HG03103 (cell line): Measurements from ENCODE around the gene LRRC72.
"Not testable (repeated sequence)": the region's sequence is repeated elsewhere in the genome, so short reads cannot be mapped to it uniquely, and the experiment has no call there.

Experiments
- ATAC-seq: cut with Tn5 transposase; IDR thresholded peaks from one replicate; pipeline ENCODE4 v1.9.1; 2021; ENCODE audit warnings: low read depth; ENCODE audit not compliant: unreplicated experiment

Gene LRRC72

DNA sequence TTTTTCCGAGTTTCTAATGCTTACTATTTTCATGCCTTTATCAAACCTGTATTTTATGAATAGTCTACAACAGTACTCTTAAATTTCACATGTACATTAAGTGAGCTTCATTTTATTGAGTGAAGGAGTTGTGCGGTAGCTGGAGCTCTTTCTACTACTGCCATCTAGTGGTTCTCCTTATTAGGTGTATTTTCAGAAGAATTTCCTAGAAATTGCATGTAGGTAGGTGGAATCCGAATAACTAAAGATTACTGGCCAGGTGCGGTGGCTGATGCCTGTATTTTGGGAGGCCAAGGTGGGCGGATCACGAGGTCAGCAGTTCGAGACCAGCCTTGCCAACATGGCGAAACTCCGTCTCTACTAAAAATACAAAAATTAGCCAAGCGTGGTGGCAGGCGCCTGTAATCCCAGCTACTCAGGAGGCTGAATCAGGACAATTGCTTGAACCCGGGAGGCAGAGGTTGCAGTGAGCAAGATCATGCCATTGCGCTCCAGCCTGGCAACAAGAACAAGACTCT, 38.3 kb downstream of the LRRC72 start:
- ATAC-seq = peak; percentile 49

DNA sequence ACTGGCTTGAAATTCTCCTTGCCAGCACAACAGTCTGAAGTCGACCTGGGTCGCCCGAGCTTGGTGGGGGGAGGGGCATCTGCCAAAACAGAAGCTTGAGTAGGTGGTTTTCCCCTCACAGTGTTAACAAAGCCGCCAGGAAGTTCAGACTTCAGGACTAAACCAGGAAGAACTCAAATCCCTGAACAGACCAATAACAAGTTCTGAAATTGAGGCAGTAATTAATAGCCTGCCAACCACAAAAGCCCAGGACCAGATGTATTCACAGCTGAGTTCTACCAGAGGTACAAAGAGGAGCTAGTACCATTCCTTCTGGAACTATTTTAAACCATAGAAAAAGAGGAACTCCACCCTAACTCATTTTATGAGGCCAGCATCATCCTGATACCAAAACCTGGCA, 45.3 kb downstream of the LRRC72 start:
- ATAC-seq = no peak

DNA sequence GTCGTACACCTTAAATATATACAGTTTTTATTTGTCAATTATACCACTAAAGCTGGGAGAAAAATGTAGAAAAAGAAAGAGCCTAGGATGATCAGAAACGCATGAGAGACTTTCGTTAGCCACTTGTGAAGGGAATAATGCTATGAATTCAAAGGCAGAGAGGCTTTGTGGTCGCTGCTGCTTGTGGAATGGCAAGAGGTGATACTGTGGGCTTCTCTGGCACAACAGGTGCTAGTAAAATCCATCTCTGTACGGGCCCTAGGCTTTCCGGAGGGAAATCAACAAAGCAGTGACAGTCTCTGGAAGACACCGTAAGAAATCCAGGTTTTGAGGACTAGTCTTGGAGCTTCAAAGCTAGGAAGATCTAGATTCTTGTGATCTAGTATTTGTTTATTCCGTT, 52.6 kb downstream of the LRRC72 start:
- no peak for ATAC-seq

DNA sequence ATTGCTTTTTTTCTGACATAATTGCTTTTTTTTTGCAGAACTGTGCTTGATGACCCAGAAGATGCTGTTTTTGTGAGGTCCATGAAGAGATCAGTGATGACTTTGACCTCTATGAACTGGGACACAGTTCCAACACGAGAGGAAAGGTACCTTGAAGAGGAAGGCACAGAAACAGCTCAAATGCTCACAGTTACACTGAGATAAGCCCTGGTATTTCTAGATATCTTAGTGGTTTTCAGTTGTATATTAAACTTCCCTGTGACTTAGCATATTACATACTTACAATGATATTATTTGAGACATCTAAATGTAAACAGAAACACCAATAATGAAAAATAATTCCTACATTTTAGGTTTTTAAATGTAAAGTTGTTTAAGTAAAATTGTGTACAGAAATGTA, 54.7 kb downstream of the LRRC72 start:
- no peak for ATAC-seq

DNA sequence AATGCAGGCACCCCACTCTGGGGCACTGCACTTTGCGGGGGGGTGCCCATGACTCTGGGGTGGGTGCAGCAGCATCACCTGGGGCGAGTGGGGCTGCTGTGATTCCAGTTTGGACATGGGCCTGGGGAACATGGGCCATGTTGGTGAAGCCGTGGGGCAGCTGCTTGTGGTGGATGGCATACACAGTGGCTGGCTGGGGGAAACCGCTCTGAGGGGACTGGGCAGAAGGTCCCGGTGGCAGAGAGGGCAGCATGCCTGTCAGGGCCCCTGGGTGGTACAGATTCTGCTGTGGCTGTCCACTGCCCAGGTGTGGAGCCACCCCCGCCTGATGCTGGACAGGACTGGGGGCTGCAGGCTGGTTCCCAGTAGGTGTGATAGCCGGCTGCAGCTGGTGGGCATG, 57.2 kb downstream of the LRRC72 start:
- ATAC-seq = no peak

DNA sequence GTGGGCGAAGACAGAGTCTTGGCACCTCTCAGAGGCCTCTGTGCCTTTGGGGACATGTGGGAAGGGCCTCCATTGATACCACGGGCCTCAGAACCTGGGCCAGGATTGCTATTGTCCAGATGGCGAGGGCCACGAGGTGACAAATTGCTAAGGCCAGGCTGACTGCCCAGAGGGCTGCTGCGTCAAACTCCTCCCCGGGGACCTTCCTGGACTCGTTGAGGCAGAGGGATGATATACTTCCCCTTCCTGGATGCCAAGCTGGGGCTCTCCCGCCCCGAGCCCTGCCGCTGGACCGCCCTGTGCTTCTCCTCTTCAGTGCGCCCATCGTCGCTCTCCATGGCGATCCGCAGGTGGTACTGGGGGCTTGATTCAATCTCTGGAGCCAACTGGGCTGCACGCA, 58.9 kb downstream of the LRRC72 start:
- ATAC-seq = no peak

DNA sequence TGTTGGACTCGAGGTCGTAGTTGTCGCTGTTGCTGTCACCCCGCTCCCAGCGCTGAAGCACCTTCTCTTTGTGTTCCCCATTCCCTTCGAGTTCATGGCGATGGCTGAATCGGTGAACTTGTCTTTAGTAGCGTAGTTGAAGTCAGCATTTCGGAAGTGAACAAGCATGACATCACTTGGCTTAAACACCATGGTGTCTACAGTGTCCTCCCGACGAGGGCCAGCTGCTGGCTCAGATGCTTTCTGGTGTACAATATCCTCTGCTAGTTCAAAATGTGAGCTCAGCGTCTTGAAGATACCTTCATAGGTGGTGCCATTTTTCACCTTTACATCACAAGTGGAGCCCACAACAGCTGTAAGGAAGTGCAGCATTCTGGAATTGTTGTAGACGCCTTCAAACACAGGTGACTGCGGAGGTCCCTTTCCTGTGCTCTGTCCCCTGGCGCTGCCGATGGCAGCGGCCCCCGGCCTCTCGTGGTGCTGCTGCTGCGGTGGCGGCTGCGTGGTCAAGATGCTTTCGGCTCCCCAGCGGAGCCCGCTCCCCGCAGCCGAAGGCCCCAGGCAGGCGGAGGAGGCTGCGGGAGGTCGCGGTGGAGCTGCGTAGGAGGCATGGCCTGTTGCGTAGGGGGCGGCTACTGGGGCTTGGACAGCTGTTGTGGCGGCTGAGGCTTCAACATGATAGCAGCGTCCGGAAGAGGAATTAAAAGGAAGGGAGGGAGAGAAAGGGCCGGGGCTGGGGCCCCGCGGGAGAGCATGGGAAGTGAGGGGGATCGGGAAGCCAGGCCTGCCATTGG, 59.7 kb downstream of the LRRC72 start:
- ATAC-seq = no peak

DNA sequence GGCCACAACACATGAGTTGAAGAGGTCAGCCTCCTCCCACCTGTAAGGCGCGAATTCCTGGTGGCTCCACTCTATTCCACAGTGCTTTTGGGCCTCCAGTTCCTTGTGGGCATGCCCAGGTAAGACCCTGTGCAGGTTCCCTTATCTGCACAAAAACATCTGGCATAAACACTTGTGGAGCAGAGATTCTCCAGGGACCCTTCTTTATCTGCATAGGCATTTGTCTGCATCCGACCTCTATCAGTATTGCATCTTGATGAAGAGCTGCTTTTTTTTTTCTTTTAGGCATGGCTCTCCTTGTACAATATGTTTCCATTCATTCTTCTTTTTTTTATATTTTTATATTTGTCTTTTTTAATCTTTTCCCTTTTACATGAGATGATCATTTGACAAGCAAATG, 60.5 kb downstream of the LRRC72 start:
- no peak for ATAC-seq

DNA sequence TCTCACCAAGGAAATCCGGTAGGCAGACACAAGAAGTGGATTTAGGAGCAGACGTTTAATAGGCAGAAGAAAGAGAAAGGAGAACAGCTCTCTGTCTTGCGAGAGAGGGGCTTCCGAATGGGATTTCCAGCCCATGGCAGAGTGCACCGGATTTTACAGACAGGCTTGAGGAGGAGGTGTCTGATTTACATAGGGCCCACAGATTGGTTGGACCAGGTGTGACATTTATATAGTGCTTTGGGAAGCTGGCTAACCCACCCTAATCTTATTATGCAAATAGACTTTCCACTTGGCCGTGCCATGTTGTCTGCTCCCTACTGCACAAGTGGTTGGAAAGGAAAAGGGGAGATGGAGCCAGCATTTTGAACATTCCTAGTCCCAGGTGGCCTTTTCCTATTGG, 61.2 kb downstream of the LRRC72 start:
- no peak for ATAC-seq

DNA sequence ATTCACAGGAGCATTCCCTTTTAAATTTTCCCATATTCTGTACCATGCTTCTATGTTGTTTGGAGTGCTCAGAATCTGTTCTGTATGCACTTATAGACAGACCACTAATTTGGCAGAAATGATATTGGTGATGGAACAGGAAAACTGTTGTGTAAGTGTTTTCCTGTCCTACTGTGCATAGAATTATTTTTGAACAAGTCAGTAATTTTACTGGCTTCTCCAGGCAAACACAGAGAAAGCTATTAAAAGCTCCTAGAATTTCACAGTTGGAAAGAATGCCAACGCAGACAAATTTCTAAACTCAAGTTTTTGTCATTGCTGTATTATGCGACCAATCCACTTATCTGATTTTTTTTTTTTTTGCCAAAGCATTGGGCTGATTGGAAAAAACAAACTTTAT, 63.3 kb downstream of the LRRC72 start:
- no peak for ATAC-seq

DNA sequence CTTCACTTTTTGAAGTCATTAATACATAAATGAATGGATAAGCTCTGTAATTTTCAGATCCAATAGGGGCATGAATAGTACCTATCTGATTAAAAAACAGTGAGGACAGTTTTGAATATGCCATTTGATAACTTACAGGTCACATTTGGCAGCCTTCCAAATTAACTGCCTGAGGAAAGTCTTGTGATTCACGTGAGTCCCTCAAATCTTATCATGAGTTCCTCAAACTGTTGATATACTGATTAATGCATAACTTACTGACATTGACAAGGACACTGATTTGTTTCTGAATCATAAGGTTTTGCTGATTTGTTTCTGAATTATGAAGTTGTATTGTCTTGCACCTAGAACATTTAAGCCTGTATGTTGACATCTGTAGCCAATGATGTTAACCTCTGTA, 63.8 kb downstream of the LRRC72 start:
- ATAC-seq = no peak

DNA sequence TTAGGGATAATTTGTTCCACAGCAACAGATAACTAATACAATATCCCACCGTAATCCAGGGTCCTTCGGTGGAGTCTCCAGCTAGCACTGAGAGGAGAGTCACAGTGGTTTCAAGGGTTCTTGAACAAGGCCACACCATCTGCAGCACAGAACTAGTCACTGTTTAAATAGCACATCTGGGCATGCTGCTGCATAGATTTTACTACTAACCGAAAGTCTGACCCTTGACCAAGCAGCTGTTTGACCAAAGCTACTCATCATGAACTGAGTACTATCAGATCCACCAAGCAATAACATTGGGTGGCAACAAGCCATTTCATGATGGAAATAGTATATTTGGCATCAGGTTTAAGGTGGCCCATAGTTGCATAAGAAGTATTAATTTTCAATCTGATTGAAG, 65.8 kb downstream of the LRRC72 start:
- ATAC-seq = no peak

DNA sequence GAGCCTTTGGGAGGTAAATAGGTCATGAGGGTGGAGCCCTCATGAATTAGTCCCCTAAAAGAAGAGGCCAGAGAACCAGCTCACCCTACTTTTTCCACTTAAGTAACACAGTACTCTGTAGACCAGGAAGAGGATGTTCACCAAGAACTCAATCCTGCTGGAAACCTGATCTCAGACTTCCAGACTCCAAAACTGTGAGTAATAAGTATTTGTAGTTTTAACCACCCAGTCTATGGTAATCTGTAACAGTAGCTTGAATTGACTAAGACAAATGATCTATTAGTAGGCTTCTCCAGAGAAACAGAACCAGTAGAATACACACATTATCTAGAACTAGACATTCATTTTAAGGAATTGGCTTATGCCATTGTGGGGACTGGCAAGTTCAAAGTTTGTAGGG, 67.4 kb downstream of the LRRC72 start:
- no peak for ATAC-seq

DNA sequence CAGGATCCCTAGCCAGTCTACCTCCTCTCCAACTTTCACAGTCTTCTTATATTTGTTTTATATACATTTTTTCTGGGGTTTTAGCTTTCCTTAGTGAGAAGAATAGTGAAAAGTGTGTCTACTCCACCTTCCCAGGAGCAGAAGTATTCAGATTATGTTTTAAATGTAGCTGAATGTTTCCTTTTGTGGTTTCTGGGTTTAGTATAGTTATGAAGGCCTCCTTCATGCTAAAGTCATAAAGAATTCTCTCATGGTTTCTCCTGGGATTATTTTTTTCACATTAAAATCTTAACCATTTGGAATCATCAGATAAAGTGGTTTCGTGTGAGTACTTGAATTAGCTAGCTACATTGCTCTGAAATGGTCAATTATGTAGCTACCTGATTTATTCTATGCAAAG, 68.1 kb downstream of the LRRC72 start:
- no peak for ATAC-seq

DNA sequence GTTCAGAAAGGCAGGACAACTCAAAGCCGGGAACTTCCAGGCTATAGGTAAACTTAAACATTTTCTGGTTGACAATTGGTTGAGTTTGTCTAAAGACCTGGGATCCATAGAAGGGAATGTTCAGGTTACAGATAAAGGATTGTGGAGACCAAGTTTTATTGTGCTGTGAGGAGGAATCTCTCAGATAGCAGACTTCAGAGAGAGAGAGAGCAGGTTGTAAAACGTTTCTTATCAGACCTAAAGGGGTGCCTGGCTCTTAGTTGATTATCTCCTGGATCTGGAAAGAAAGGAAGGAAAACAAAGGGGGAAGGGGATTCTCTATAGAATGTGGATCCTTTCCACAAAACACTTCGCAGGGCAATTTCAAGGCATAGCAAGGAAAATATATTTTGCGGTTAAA, 69.0 kb downstream of the LRRC72 start:
- not testable (repeated sequence) for ATAC-seq

DNA sequence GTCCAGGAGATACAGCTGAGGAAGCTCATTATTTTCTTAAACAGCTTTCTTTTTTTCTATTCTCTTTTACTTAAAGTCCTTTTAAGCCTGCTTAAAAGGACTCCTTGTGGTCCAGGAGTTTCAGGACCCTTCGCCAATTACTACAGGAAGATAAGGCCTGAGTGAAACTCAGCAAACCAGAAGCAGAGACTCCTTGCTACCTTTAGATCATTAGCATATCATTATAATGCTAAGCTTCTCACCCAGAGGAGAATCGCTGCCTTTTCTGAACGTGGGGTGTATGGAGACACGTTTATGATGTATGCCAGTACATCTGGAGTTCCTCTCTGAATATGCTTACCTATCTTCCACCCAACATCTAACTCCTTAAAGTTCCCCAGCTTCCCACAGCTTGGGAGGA, 71.4 kb downstream of the LRRC72 start:
- no peak for ATAC-seq

DNA sequence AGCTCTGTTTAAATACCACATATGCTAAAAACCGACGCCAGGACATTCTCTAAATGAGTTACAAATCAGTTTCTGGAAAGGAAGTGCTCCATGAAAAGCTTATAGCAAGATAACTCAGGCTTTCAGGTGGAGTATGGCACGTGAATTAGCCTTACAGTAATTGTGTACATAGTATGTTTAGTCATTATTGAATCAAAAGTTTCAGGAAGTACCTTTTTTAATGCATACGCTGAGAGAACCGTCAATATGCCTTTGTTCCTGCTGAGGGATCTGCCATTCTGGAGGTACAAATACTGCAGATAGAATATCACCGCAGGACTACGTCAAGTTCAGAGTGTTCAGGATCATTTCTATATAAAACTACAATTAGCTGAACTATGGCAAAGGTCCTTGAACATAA, 73.2 kb downstream of the LRRC72 start:
- no peak for ATAC-seq

DNA sequence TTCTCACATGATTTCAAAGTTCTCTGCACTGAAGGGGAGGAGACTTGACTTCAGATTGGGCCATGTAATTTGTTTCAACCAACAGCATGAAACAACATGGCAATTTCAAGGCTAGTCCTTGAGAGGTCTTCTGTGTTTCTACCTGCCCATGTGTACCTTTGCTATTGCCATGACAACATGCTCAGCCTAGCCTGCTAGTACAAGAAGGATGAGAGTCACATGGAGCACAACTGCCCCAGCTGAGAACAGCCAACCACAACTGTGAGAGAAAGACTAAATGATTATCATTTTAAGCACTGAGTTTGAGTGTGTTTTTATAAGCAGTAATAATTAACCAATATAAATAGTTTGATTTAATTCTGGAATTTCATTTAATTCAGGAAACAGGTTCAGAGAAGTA, 77.0 kb downstream of the LRRC72 start:
- no peak for ATAC-seq

DNA sequence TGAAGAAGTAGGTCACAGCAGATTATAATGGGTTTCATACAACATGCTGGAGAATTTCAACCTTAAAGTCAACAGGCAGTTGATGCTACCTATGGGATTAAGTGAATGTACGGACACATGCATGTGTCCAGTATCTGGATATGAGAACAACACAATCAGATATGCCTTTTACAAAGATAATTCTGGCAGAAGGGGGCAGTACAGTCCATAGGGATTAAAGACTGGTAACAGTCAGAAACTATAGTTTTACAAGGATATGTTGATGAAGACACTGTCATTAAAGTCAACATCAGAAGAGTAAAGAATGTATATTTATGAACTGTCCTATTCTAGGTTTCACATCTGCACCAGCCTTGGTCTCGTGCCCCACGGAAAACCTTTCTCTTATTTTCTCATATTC, 77.4 kb downstream of the LRRC72 start:
- no peak for ATAC-seq

DNA sequence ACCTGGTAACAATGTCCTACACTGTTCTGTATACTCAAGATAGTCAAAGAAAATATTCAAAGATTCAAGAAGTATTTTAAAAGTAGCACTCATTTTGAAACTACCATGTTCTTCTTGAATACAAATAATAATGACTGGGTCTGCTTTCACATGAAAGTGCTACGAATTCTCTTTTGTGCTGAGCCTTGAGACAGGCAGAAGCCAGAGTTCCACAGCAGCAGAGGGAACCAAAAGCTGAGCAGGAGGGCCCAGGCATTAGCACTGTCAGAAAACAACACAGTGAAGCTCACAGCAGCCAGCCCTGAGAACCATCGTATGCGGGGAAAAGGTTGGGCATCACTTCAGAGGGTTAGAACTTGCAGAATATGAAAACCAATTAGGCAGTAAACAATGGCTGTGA, 80.1 kb downstream of the LRRC72 start:
- no peak for ATAC-seq

DNA sequence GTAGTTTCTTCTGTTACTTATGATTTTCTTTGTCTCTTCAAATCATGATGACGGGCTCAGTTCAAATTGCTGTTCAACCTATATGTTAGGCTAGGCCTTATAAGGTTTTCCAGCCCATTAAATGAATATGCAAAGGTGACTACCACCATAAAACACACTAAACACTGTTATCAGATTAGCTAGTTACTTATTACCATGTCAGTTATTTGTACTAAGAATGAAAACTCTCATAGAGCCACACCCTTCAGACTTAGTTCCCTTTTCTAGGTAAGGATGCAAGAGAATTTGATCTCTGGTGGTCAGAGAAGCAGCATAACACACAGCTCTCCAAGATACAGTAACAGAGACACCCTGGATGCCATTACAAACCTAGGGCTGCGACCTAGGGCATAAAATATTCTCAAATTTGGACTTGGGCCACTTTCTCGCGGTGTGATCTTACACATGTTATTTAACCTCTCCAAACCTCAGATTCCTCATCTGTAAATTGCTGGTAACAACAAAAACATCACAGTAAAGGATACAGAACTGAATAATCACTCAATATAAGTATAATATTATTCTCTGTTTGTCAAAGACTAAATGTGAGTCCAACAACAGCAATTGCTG, 83.3 kb downstream of the LRRC72 start:
- ATAC-seq = peak; percentile 78

DNA sequence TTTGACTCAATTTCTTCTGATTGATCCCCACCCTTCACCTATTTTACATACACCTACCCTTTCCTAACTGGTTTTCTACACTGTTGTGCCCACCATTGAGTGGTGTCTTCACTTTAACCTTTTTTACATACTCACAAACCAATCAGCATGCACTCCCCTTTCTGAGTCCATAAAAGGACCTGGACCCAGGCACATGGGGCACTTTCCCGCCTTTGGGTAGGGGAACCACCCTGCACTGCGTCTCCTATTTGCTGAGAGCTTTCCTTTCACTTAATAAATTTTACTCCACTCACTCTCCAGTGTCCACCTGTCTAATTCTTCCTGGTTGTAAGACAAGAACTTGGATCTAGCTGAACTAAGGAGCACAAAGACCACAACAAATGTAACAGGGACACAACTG, 85.1 kb downstream of the LRRC72 start:
- ATAC-seq = no peak
